GM04504 (cell line): ENCODE data around the gene MATCAP1.

ENCODE experiments used
- DNase-seq: peaks from one replicate; pipeline ENCODE4 v3.0.0-alpha.2; 2012; ENCODE audit warnings: low read depth

MATCAP1 gene

GRCh38 chr16:67207249-67208091, 23.7 kb upstream of the MATCAP1 start:
- no peak for DNase-seq

- no peak for DNase-seq
These were observed 23.1 kb upstream of the MATCAP1 start for GRCh38 chr16:67206838-67207248.

- DNase-seq = no peak
These were observed 22.5 kb upstream of the MATCAP1 start for GRCh38 chr16:67206129-67206837.

GRCh38 chr16:67204076-67204475, 20.3 kb upstream of the MATCAP1 start:
- no peak for DNase-seq

GRCh38 chr16:67202956-67203493, 19.3 kb upstream of the MATCAP1 start:
- no peak for DNase-seq

GRCh38 chr16:67202426-67202825, 18.7 kb upstream of the MATCAP1 start:
- no peak for DNase-seq

- no peak for DNase-seq
These were observed 17.9 kb upstream of the MATCAP1 start for GRCh38 chr16:67201411-67202345.

GRCh38 chr16:67200491-67200890, 16.7 kb upstream of the MATCAP1 start:
- no peak for DNase-seq

GRCh38 chr16:67199808-67200198, 16.0 kb upstream of the MATCAP1 start:
- DNase-seq = no peak

- no peak for DNase-seq
These were observed 15.4 kb upstream of the MATCAP1 start, which contains the start of gene ELMO3 for GRCh38 chr16:67199011-67199807. TSS of gene ELMO3 (plus strand) at chr16:67199131. CDS start at chr16:67199327, 196 bp downstream.

- DNase-seq = no peak
These were observed 14.5 kb upstream of the MATCAP1 start for GRCh38 chr16:67198238-67198734.

- no peak for DNase-seq
These were observed 13.9 kb upstream of the MATCAP1 start for GRCh38 chr16:67197704-67198103.

GRCh38 chr16:67196881-67197280, 13.1 kb upstream of the MATCAP1 start:
- DNase-seq = no peak

- DNase-seq = no peak
These were observed 11.9 kb upstream of the MATCAP1 start for GRCh38 chr16:67195676-67196075.

- DNase-seq = no peak
These were observed 10.5 kb upstream of the MATCAP1 start for GRCh38 chr16:67194260-67194659.

- no peak for DNase-seq
These were observed 9.8 kb upstream of the MATCAP1 start for GRCh38 chr16:67193536-67193935.

- DNase-seq = no peak
These were observed 9.1 kb upstream of the MATCAP1 start for GRCh38 chr16:67192781-67193361.

GRCh38 chr16:67191995-67192681, 8.4 kb upstream of the MATCAP1 start, which contains the start of gene E2F4:
TSS of gene E2F4 (plus strand) at chr16:67192155. CDS start at chr16:67192228, 73 bp downstream.
- peak; percentile 84 for DNase-seq

GRCh38 chr16:67191411-67191994, 7.7 kb upstream of the MATCAP1 start:
- DNase-seq = no peak
